SK-N-SH (cell line): ENCODE data around the gene DIS3L. TPM values are rescaled to one million over a fixed set of nuclear protein-coding genes. Genes with fewer than 3 reads are reported as not detected.
"Not testable (repeated sequence)": the region's sequence is repeated elsewhere in the genome, so short reads cannot be mapped to it uniquely, and the experiment has no call there.

Source experiments
- CTCF ChIA-PET: fragments of 300-600, 350-600 bp; formaldehyde crosslinking; extraction: SDS; loops from one replicate; lab custom pipeline; 2021; lab: Yijun Ruan, JAX
- POLR2A ChIA-PET: fragments of 350-600 bp; sonication (Branson Sonifier 250); formaldehyde crosslinking; extraction: SDS; loops from one replicate; lab custom pipeline; 2020; ENCODE audit warnings: antibody characterized with exemption, inconsistent platforms; lab: Yijun Ruan, JAX
- DNase-seq: peaks from one replicate; pipeline ENCODE4 v3.0.0; 2012
- H2AFZ ChIP-seq: fragments of 200-600 bp; sonication (generic); 2 replicates; pipeline ENCODE4 v1.8.1; 2016; ENCODE audit warnings: antibody characterized with exemption, mild to moderate bottlenecking, low read depth
- H3F3A ChIP-seq: fragments of 200-600 bp; sonication (generic); replicated peaks from 2 replicates; pipeline ENCODE3; 2016; ENCODE audit warnings: antibody characterized with exemption, mild to moderate bottlenecking; ENCODE audit not compliant: insufficient read depth
- H3K27ac ChIP-seq, 2 experiments: fragments of 200-500 bp in 1 of 2; fragments of 200-600 bp in 1 of 2; sonication (Bioruptor generic) in 1 of 2; sonication (generic), shearing (Covaris generic) in 1 of 2; 2 replicates each; pipeline versions ENCODE4 v1.5.1 to v1.6.1; 2014 to 2016; ENCODE audit warnings: low read depth in 2 of 2, inconsistent platforms in 1 of 2, low read length in 1 of 2, mild to moderate bottlenecking in 1 of 2, mixed read lengths in 1 of 2
- H3K27me3 ChIP-seq: fragments of 200-600 bp; sonication (generic), shearing (Covaris generic); 2 replicates; pipeline ENCODE4 v1.6.1; 2016; ENCODE audit warnings: mixed run types; ENCODE audit not compliant: insufficient read depth
- H3K36me3 ChIP-seq, 2 experiments: fragments of 200-500 bp in 1 of 2; fragments of 200-600 bp in 1 of 2; sonication (Bioruptor generic) in 1 of 2; sonication (generic) in 1 of 2; replicated peaks in 1 of 2; 2 replicates each; pipeline versions ENCODE3 to v1.5.1; 2014 to 2016; ENCODE audit warnings: low read length in 1 of 2, mild to moderate bottlenecking in 1 of 2; ENCODE audit not compliant: insufficient read depth in 2 of 2, control insufficient read depth in 1 of 2
- H3K4me1 ChIP-seq, 2 experiments: fragments of 200-500 bp in 1 of 2; fragments of 200-600 bp in 1 of 2; sonication (Bioruptor generic) in 1 of 2; sonication (generic), shearing (Covaris generic) in 1 of 2; 2 replicates each; pipeline versions ENCODE4 v1.5.1 to v1.6.1; 2014 to 2016; ENCODE audit warnings: low read depth in 1 of 2, low read length in 1 of 2, mixed run types in 1 of 2; ENCODE audit not compliant: insufficient read depth in 2 of 2, control insufficient read depth in 1 of 2
- H3K4me2 ChIP-seq: fragments of 200-600 bp; sonication (generic), shearing (Covaris generic); 2 replicates; pipeline ENCODE4 v1.6.1; 2017; ENCODE audit warnings: mixed run types
- H3K4me3 ChIP-seq, 2 experiments: fragments of 200-500 bp in 1 of 2; fragments of 200-600 bp in 1 of 2; sonication (Bioruptor generic) in 1 of 2; sonication (generic), shearing (Covaris generic) in 1 of 2; 2 replicates each; pipeline versions ENCODE4 v1.5.1 to v1.8.1; 2014 to 2016; ENCODE audit warnings: low read depth in 2 of 2, inconsistent platforms in 1 of 2, low read length in 1 of 2, mild to moderate bottlenecking in 1 of 2, mixed read lengths in 1 of 2, moderate library complexity in 1 of 2
- H3K79me2 ChIP-seq: fragments of 200-600 bp; sonication (generic); 2 replicates; pipeline ENCODE4 v1.8.1; 2017; ENCODE audit warnings: mild to moderate bottlenecking; ENCODE audit not compliant: insufficient read depth
- H3K9ac ChIP-seq: fragments of 200-600 bp; sonication (generic); 2 replicates; pipeline ENCODE4 v1.6.1; 2017; ENCODE audit warnings: mixed run types
- H3K9me2 ChIP-seq: fragments of 200-600 bp; sonication (generic); 2 replicates; pipeline ENCODE4 v1.6.1; 2017; ENCODE audit warnings: mixed run types
- H3K9me3 ChIP-seq: fragments of 200-600 bp; sonication (generic); 2 replicates; pipeline ENCODE4 v1.6.1; 2017; ENCODE audit warnings: mixed run types, mild to moderate bottlenecking, moderate library complexity
- H4K20me1 ChIP-seq: fragments of 200-600 bp; sonication (generic); 2 replicates; pipeline ENCODE4 v1.6.1; 2017; ENCODE audit warnings: mild to moderate bottlenecking, mixed run types; ENCODE audit not compliant: insufficient read depth
- ELF1 ChIP-seq: IDR thresholded peaks from 2 replicates; pipeline ENCODE4 v1.4.0; 2012
- FOSL2 ChIP-seq: IDR thresholded peaks from 2 replicates; pipeline ENCODE4 v1.4.0; 2012; ENCODE audit warnings: low read depth, mild to moderate bottlenecking, moderate library complexity, borderline replicate concordance
- FOXM1 ChIP-seq: IDR thresholded peaks from 2 replicates; pipeline ENCODE4 v1.4.0; 2012; ENCODE audit warnings: low read depth, mild to moderate bottlenecking
- NRF1 ChIP-seq: IDR thresholded peaks from 2 replicates; pipeline ENCODE4 v1.6.1; 2012; ENCODE audit warnings: low read depth, mild to moderate bottlenecking, low read length
- RFX5 ChIP-seq: IDR thresholded peaks from 2 replicates; pipeline ENCODE4 v1.6.1; 2012; ENCODE audit warnings: mild to moderate bottlenecking, improper control_type of control experiment, low read length
- TCF12 ChIP-seq: IDR thresholded peaks from 2 replicates; pipeline ENCODE4 v1.4.0; 2012
- WGBS: methylation state at CpG from one replicate; pipeline ENCODE4 v1.1.6; 2017; ENCODE audit warnings: low lambda C conversion rate; 5-methylcytosine and 5-hydroxymethylcytosine counted together
- polyA plus RNA-seq, 3 experiments: library from polyadenylated mRNA; depleted of rRNA; stranded (reverse); fragments of >200 nt; gene quantifications; 2 replicates each; pipeline ENCODE4 v1.2.3, GENCODE V29; 2012
- TF ChIP-seq, protein P1 (sequence below): IDR thresholded peaks from 2 replicates; pipeline ENCODE4 v1.6.1; 2012; ENCODE audit warnings: mild to moderate bottlenecking, low read depth, low read length, moderate library complexity

DIS3L gene
- polyA plus RNA-seq, 1 of the 3 experiments (the other 2 are of a cell fraction) = 11.5 TPM

DNA sequence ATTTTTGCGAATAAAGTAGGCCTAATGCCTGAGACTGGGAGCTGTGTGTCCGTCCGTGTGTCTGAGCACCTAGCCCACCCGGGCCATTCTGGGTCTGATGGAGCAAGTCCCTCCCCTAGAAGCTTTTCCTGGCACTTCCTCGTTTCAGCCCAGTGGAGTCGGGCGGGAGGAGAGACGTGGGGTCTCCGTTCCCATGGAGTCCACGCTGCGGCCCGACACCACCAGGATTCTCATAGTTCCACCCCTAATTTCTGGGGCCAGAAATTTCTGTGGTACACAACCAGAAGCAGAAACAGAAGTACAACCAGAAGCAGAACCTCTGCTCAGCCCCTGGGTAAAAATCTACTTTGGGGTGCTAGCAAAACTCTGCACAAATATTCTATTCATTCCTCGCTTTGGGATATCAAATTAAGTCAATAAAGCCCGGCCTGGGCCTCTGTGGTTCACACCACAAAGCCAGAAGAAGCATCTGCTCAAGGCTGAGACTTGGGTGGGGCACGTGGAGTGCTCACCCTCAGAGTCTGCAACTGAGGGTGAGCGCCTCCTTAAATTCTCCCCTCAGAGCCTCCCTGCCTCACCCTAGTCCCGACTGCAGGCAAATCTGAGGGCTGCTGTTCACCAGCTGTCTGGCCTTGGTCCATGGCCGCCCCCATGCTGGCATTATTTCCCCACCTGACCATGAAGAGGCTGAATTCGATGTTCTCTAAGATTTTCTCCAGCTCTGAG, 38.3 kb upstream of the DIS3L start:
- no peak overlapping the region for H3K4me2 ChIP-seq
- WGBS = 81% methylated on average over 14 of the region's 19 CpGs
- ChIA-PET POLR2A (no interaction called here), CTCF (interaction anchor here (0.6 to 1.1 kb wide), 2 partner anchors 14 to 304 kb away, joined by 3 read pairs; no protein-coding TSS in a partner anchor)
- H2AFZ ChIP-seq = no peak overlapping the region
- H3K4me1 ChIP-seq = peaks cover 0 to 8% of the 10 kb centered on the region in 2 experiments; a peak in 1 of 4 replicates
- no peak overlapping the region for H3K9ac ChIP-seq
- TF ChIP-seq, protein P1, sequence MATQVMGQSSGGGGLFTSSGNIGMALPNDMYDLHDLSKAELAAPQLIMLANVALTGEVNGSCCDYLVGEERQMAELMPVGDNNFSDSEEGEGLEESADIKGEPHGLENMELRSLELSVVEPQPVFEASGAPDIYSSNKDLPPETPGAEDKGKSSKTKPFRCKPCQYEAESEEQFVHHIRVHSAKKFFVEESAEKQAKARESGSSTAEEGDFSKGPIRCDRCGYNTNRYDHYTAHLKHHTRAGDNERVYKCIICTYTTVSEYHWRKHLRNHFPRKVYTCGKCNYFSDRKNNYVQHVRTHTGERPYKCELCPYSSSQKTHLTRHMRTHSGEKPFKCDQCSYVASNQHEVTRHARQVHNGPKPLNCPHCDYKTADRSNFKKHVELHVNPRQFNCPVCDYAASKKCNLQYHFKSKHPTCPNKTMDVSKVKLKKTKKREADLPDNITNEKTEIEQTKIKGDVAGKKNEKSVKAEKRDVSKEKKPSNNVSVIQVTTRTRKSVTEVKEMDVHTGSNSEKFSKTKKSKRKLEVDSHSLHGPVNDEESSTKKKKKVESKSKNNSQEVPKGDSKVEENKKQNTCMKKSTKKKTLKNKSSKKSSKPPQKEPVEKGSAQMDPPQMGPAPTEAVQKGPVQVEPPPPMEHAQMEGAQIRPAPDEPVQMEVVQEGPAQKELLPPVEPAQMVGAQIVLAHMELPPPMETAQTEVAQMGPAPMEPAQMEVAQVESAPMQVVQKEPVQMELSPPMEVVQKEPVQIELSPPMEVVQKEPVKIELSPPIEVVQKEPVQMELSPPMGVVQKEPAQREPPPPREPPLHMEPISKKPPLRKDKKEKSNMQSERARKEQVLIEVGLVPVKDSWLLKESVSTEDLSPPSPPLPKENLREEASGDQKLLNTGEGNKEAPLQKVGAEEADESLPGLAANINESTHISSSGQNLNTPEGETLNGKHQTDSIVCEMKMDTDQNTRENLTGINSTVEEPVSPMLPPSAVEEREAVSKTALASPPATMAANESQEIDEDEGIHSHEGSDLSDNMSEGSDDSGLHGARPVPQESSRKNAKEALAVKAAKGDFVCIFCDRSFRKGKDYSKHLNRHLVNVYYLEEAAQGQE = no peak
- TF ChIP-seq FOXM1 (no peak), NRF1 (no peak)
- no peaks in the 10 kb centered on the region for H3K79me2 ChIP-seq
- H3K9me3 ChIP-seq = no peaks in the 10 kb centered on the region
- no peaks in the 10 kb centered on the region for H3K36me3 ChIP-seq
- H4K20me1 ChIP-seq = no peaks in the 10 kb centered on the region
- H3K4me3 ChIP-seq = no peak overlapping the region
- H3F3A ChIP-seq = no peaks in the 10 kb centered on the region
- no peak for DNase-seq
- no peak overlapping the region for H3K27ac ChIP-seq
- H3K9me2 ChIP-seq = no peaks in the 10 kb centered on the region
- peaks cover 59% of the 10 kb centered on the region for H3K27me3 ChIP-seq

DNA sequence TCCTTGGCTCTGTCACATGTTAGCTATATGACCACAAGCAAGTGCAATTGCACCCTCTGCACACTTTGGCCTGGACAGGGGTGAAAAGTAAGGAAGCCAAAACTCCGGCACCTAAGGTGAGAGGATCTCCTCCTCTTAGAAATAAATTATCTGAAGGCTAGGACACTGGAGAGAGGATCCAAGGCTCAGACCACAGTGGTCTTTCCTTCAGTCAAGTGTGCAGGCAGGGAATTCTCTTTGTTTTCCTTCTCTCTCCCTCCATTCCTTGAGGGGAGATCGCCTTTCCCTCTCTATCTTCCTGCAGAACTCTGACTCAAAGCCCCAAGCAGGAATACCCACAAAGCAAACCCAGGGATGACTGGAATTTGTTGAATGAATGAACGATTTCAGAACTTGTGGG, 36.7 kb upstream of the DIS3L start:
- Histone ChIP-seq H4K20me1 (no peaks in the 10 kb centered on the region), H3K4me3 (no peak overlapping the region), H3K27ac (no peak overlapping the region), H3K9me2 (no peaks in the 10 kb centered on the region), H3K9ac (no peak overlapping the region), H2AFZ (no peak overlapping the region), H3K79me2 (no peaks in the 10 kb centered on the region), H3F3A (no peaks in the 10 kb centered on the region), H3K36me3 (no peaks in the 10 kb centered on the region), H3K27me3 (peaks cover 45% of the 10 kb centered on the region), H3K4me2 (no peak overlapping the region), H3K4me1 (peaks cover 0 to 7% of the 10 kb centered on the region in 2 experiments; a peak in 1 of 4 replicates), H3K9me3 (no peaks in the 10 kb centered on the region)
- whole genome bisulfite sequencing = 58% methylated on average over 3 of the region's 3 CpGs
- POLR2A ChIA-PET = no interaction called here
- no peak for DNase-seq
- CTCF ChIA-PET = interaction anchor here (1.0 to 1.1 kb wide), 2 partner anchors 16 to 17 kb away, joined by 3 read pairs; no protein-coding TSS in a partner anchor
- TF ChIP-seq ELF1 = no peak

DNA sequence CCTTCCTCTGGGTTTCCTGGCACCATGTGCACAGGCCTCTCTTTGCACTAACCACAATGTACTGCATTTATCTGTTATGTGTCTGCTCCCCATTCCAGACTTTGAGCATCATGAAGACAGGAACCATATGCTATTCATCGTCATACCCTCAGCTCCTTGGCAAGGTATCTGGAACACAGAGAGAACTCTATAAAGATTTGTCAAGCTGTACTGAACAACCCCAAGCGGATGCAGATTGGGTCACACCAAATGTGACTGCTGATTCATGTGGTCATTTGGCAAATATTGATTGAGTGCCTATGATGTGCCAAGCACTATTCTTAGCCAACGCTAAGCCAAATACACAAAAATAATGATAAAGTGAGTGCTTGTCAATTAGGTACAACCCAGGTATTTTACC, 32.3 kb upstream of the DIS3L start:
- CTCF ChIA-PET = interaction anchor here (2.4 kb wide), 1 partner anchor 10 kb away, joined by 10 read pairs; no protein-coding TSS in a partner anchor
- peaks cover 17% of the 10 kb centered on the region for H3K27me3 ChIP-seq
- H3K4me2 ChIP-seq = no peak overlapping the region
- no peaks in the 10 kb centered on the region for H4K20me1 ChIP-seq
- no peaks in the 10 kb centered on the region; a peak in 1 of 4 replicates for H3K4me1 ChIP-seq
- no peaks in the 10 kb centered on the region for H3K9me3 ChIP-seq
- H2AFZ ChIP-seq = no peak overlapping the region
- no peak overlapping the region for H3K9ac ChIP-seq
- no peak for DNase-seq
- no peaks in the 10 kb centered on the region for H3F3A ChIP-seq
- no peak overlapping the region for H3K27ac ChIP-seq
- H3K79me2 ChIP-seq = no peaks in the 10 kb centered on the region
- WGBS = 83% methylated on average over 3 of the region's 3 CpGs
- TF ChIP-seq TCF12 (no peak), FOSL2 (no peak), RFX5 (no peak)
- no peaks in the 10 kb centered on the region for H3K36me3 ChIP-seq
- H3K9me2 ChIP-seq = no peaks in the 10 kb centered on the region
- H3K4me3 ChIP-seq = no peak overlapping the region
- POLR2A ChIA-PET = no interaction called here

DNA sequence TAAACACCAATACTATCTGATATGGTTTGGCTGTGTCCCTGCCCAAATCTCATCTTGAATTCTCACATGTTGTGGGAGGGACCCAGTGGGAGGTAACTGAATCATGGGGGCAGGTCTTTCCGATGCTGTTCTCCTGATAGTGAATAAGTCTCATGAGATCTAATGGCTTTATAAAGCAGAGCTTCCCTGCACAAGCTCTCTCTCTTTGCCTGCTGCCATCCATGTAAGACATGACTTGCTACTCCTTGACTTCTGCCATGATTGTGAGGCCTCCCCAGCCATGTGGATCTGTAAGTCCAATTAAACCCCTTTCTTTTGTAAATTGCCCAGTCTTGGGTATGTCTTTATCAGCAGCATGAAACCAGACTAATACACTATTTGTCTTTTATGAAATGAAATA, 30.5 kb upstream of the DIS3L start:
- WGBS = 70% methylated on average over 1 of the region's 1 CpG
- H3K27ac ChIP-seq, H3K79me2 ChIP-seq, H3K36me3 ChIP-seq, H3K9me2 ChIP-seq, H2AFZ ChIP-seq, H3F3A ChIP-seq, H3K9ac ChIP-seq, POLR2A ChIA-PET, H4K20me1 ChIP-seq, H3K27me3 ChIP-seq, H3K9me3 ChIP-seq, DNase-seq, H3K4me2 ChIP-seq, H3K4me1 ChIP-seq, H3K4me3 ChIP-seq: not testable (repeated sequence)
- CTCF ChIA-PET = interaction anchor here (1.0 to 1.2 kb wide), 2 partner anchors 10 to 25 kb away, joined by 3 read pairs; no protein-coding TSS in a partner anchor
